Sigmoid colon (tissue), 7 donors: ENCODE measurements around the gene NCF1. TPM values are rescaled to one million over a fixed set of nuclear protein-coding genes. Genes with fewer than 3 reads are reported as not detected.
"Not testable (repeated sequence)": the region's sequence is repeated elsewhere in the genome, so short reads cannot be mapped to it uniquely, and the experiment has no call there.

Source experiments
- DNase-seq: peaks from one replicate; pipeline ENCODE4 v3.0.0-alpha.2; 2019
- H3K27ac ChIP-seq, 4 donors: fragments of 200-600 bp; sonication (generic); one replicate each; pipeline ENCODE4 v1.5.1; 2016 to 2019; ENCODE audit warnings: mild to moderate bottlenecking in 1 of 4
- H3K27me3 ChIP-seq, 3 donors: fragments of 200-600 bp; sonication (generic); one replicate each; pipeline ENCODE4 v1.5.1; 2019; ENCODE audit warnings: mild to moderate bottlenecking in 1 of 3
- H3K36me3 ChIP-seq, 4 donors: fragments of 200-600 bp; sonication (generic); one replicate each; pipeline ENCODE4 v1.5.1; 2016 to 2019
- H3K4me1 ChIP-seq, 4 donors: fragments of 200-600 bp; sonication (generic); one replicate each; pipeline ENCODE4 v1.5.1; 2017 to 2019
- H3K4me3 ChIP-seq, 4 donors: fragments of 200-600 bp; sonication (generic); one replicate each; pipeline ENCODE4 v1.5.1; 2017 to 2019; ENCODE audit warnings: mild to moderate bottlenecking in 2 of 4, moderate library complexity in 1 of 4
- H3K9me3 ChIP-seq, 4 donors: fragments of 200-600 bp in 3 of 4; sonication (generic) in 3 of 4; one replicate each; pipeline versions ENCODE4 v1.5.1 to v1.6.1; 2013 to 2019
- CTCF ChIP-seq, 4 experiments: fragments of 450-650 bp in 3 of 4; fragments of 200-600 bp in 1 of 4; IDR thresholded peaks; one replicate each; pipeline ENCODE4 v1.5.1; 2016 to 2019; ENCODE audit warnings: antibody characterized with exemption in 4 of 4, mild to moderate bottlenecking in 3 of 4, moderate library complexity in 2 of 4
- EP300 ChIP-seq, 4 donors: sonication (generic); formaldehyde crosslinking; IDR thresholded peaks; one replicate each; pipeline ENCODE4 v1.6.1; 2017; ENCODE audit warnings: antibody characterized with exemption in 4 of 4
- POLR2A ChIP-seq, 2 donors: fragments of 450-650 bp; IDR thresholded peaks; one replicate each; pipeline ENCODE4 v1.6.1; 2016; ENCODE audit warnings: antibody characterized with exemption in 2 of 2, mild to moderate bottlenecking in 2 of 2, moderate library complexity in 2 of 2
- POLR2AphosphoS5 ChIP-seq, 4 donors: sonication (generic); formaldehyde crosslinking; IDR thresholded peaks; one replicate each; pipeline ENCODE4 v1.6.1; 2017; ENCODE audit warnings: antibody characterized with exemption in 4 of 4
- WGBS, 2 donors: extraction: QIAGEN DNeasy Blood & Tissue Kit; methylation state at CpG; one replicate each; pipeline ENCODE4 v1.1.7; 2013; 5-methylcytosine and 5-hydroxymethylcytosine counted together
- intact Hi-C: fragments of 100-400 bp; cut with DNase I; formaldehyde crosslinking; loops from one replicate; pipeline ENCODE4 v1.15.1; 2023
- polyA plus RNA-seq, 3 donors: library from polyadenylated mRNA; stranded (reverse); fragments of 200-250 nt; gene quantifications; one replicate each; pipeline ENCODE4 v1.2.3, GENCODE V29; 2013
- total RNA-seq, 4 donors: library from RNA; depleted of rRNA; stranded (reverse); fragments of >200 nt; gene quantifications; one replicate each; pipeline ENCODE4 v1.1.0, GENCODE V29; 2016
- donor health status: healthy with polysubstance abuse.
- donor health status: Bipolar disorder and iron deficiency.
- donor health status: healthy.

Gene NCF1
- total RNA-seq = 1 to 10 TPM; 1.2 to 7.1 (median 4.0) TPM
- 10 to 100 TPM in 2 of 3 donors, 1 to 10 TPM in 1; 9.0 to 27.8 (median 10.9) TPM for polyA plus RNA-seq

GRCh38 chr7:74773760-74774750, at the start of gene NCF1:
NCF1 (plus strand) TSS chr7:74774011; CDS start chr7:74774032, 21 bp downstream.
- H3K27me3 ChIP-seq, H3K36me3 ChIP-seq, DNase-seq, H3K4me3 ChIP-seq, H3K4me1 ChIP-seq, H3K9me3 ChIP-seq, intact Hi-C loops, H3K27ac ChIP-seq: not testable (repeated sequence)
- no CpG with 5 or more reads among the region's 21 CpGs for WGBS, 2 donors

- H3K4me1 ChIP-seq = peaks cover 0 to 18% (median 6%) of the 10 kb centered on the region in 4 donors
- no peaks in the 10 kb centered on the region for H3K9me3 ChIP-seq
- intact Hi-C loops = no loop called here
- peaks cover 0 to 30% (median 3%) of the 10 kb centered on the region in 4 donors for H3K36me3 ChIP-seq
- H3K4me3 ChIP-seq = no peak overlapping the region
- no peak for DNase-seq
- TF ChIP-seq POLR2AphosphoS5 (IDR thresholded peaks at IDR 0.05) = no peak
- TF ChIP-seq EP300 (IDR thresholded peaks at IDR 0.05) = no peak
- no peak for TF ChIP-seq CTCF (IDR thresholded peaks at IDR 0.05)
- H3K27ac ChIP-seq = peak overlapping the region in 1 of 4 donors; percentile 35
- H3K27me3 ChIP-seq = no peaks in the 10 kb centered on the region
- 77 to 97% methylated on average over 1 of the region's 1 CpG for WGBS, 2 donors
Observed at GRCh38 chr7:74725840-74726239, 48.0 kb upstream of the NCF1 start.

DNA sequence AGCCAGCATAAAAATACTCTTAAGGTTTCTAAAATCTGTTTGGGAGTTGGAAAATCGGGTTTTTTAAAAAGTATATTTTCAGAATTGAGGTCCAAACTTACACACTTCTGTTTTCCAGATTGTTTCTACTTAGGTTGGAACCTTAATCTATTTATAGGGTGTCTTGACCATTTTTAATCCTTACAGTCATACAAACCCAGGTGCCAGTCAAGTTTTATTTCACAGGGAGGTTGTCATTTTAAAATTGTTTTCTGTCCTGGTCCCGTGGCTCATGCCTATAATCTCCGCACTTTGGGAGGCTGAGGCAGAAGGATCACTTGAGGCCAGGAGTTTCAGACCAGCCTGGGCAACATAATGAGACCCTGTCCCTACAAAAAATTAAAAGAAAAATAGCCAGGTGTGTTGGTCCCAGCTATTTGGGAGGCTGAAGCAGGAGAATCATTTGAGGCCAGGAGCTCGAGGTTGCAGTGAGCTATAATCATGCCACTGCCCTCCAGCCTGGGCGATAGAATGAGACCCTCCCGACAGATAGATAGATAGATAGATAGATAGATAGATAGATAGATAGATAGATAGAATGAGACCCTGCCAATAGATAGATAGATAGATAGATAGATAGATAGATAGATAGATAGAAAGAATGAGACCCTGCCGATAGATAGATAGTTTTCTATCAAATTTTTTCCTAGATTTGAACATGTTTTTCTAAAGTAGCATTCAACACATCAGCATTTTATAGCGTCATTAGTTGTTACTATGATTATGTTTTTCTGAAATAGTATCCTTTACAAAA, 47.3 kb upstream of the NCF1 start:
- peaks cover 0 to 18% (median 6%) of the 10 kb centered on the region in 4 donors for H3K4me1 ChIP-seq
- peaks cover 0 to 23% (median 3%) of the 10 kb centered on the region in 4 donors for H3K36me3 ChIP-seq
- peak overlapping the region in 2 of 4 donors; percentile 29 to 35 for H3K27ac ChIP-seq
- DNase-seq = no peak
- TF ChIP-seq POLR2AphosphoS5 (IDR thresholded peaks at IDR 0.05) = no peak
- TF ChIP-seq CTCF (IDR thresholded peaks at IDR 0.05) = no peak
- no peak for TF ChIP-seq POLR2A (IDR thresholded peaks at IDR 0.05)
- TF ChIP-seq EP300 (IDR thresholded peaks at IDR 0.05) = no peak
- H3K9me3 ChIP-seq = no peaks in the 10 kb centered on the region
- WGBS, 2 donors = 96% methylated on average over 8 of the region's 8 CpGs
- H3K27me3 ChIP-seq = no peaks in the 10 kb centered on the region
- H3K4me3 ChIP-seq = no peak overlapping the region
- intact Hi-C loops = no loop called here

GRCh38 chr7:74728686-74729085, 45.1 kb upstream of the NCF1 start:
- DNase-seq, H3K9me3 ChIP-seq, intact Hi-C loops, H3K4me3 ChIP-seq, H3K36me3 ChIP-seq, H3K27ac ChIP-seq, H3K27me3 ChIP-seq: not testable (repeated sequence)
- no CpG with 5 or more reads among the region's 10 CpGs for WGBS, 2 donors
- H3K4me1 ChIP-seq = peaks cover 0 to 18% (median 6%) of the 10 kb centered on the region in 4 donors

DNA sequence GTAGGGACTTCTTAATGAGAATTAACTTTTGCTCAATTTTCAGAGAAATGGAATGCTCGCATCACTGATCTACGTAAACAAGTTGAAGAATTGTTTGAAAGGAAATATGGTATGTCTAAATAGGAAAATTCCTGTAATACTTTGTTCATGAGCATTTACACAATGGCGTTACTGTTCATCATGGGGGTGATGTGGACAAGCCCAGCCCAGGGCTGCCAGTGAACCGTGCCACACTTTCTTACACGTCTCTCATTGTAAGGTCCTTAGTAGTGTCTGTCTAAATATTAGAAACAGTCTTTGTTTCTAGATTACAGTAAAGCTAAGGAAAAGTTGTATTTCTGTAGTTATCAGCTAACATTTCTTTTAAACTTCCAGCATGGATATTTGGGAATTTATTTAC, 43.6 kb upstream of the NCF1 start:
- H3K9me3 ChIP-seq, H3K4me3 ChIP-seq, H3K27me3 ChIP-seq, intact Hi-C loops, H3K36me3 ChIP-seq, DNase-seq, H3K27ac ChIP-seq: not testable (repeated sequence)
- no CpG with 5 or more reads among the region's 5 CpGs for WGBS, 2 donors
- H3K4me1 ChIP-seq = peaks cover 0 to 11% (median 2%) of the 10 kb centered on the region in 4 donors

GRCh38 chr7:74739974-74740703, 33.7 kb upstream of the NCF1 start:
- intact Hi-C loops = not testable (repeated sequence)

DNA sequence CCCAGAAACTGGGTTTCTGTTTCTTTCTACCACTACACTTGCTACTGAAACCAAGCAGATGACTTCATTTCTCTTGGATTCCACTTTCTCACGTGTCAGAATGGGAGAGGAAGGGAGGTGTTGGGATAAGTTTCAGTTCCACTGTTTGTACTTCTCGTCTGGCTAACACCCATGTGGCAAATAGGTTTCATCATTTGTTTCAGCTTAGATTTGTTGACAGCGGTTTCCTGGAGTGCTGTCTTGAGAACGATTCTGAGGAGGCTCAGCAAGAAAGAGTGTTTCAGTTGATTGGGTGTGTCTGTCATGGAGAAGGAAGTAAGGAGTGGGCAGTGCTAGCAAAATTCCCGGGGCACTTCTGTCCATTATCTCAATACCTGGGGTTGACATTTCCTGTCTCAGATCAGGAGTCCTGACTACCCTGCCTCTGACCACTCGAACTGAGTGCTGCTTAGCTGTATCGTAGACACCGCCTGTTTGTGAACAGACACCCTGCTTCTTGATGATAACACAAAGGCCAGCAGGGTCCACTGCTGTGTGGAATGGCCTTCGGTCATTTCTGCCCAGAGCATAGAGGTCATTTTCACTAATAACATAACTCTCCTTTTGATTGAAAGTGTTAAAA, 29.8 kb upstream of the NCF1 start:
- H3K4me1 ChIP-seq, H3K27me3 ChIP-seq, H3K9me3 ChIP-seq, DNase-seq, H3K4me3 ChIP-seq, intact Hi-C loops, H3K36me3 ChIP-seq, H3K27ac ChIP-seq: not testable (repeated sequence)
- no CpG with 5 or more reads among the region's 9 CpGs for WGBS, 2 donors

More at GRCh38 chr7:74739974-74740703, 33.7 kb upstream of the NCF1 start:
- H3K27me3 ChIP-seq, H3K9me3 ChIP-seq, DNase-seq, H3K4me3 ChIP-seq, H3K36me3 ChIP-seq, H3K4me1 ChIP-seq, H3K27ac ChIP-seq: not testable (repeated sequence)
- no CpG with 5 or more reads among the region's 14 CpGs for WGBS, 2 donors

DNA sequence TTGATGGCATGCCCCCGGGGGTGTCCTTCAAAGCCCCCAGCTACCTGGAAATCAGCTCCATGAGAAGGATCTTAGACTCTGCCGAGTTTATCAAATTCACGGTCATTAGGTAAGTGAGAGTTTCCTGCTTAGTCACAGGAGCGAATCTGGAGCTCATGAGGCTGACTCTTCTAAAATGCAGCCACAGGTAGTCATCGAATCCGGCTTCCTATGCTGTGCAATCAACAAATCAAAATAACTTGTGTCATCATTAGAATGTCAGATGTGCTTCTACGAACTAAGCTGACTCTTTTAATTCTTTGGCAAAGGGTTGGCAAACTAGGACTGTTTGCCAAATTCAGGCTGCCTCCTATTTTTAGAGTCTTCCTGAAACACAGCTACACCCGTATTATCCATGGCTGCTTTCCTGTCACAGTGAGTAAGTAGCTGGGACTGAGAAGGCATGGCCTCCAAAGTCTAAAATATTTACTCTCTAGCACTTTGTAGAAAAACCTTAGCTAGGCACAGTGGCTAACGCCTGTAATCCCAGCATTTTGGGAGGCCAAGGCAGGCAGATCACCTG, 19.8 kb upstream of the NCF1 start:
- no CpG with 5 or more reads among the region's 9 CpGs for WGBS, 2 donors
- H3K27ac ChIP-seq, DNase-seq, H3K4me3 ChIP-seq, H3K36me3 ChIP-seq, H3K27me3 ChIP-seq, intact Hi-C loops, H3K4me1 ChIP-seq, H3K9me3 ChIP-seq: not testable (repeated sequence)

- H3K36me3 ChIP-seq, intact Hi-C loops, H3K4me3 ChIP-seq, H3K4me1 ChIP-seq, H3K27me3 ChIP-seq, H3K27ac ChIP-seq, DNase-seq, H3K9me3 ChIP-seq: not testable (repeated sequence)
- WGBS, 2 donors = no CpG with 5 or more reads among the region's 5 CpGs
Observed at GRCh38 chr7:74756673-74757072, 17.1 kb upstream of the NCF1 start.
